Jurkat, Clone E6-1 (cell line): ENCODE data around the gene SGO2.
"Not testable (repeated sequence)": the region's sequence is repeated elsewhere in the genome, so short reads cannot be mapped to it uniquely, and the experiment has no call there.

Source experiments
- DNase-seq: peaks from one replicate; pipeline ENCODE4 v3.0.0-alpha.2; 2011; ENCODE audit warnings: low read depth, low spot score
- H3K4me3 ChIP-seq: 2 replicates; pipeline ENCODE4 v1.5.1; 2011; ENCODE audit warnings: mild to moderate bottlenecking, low read length, control low read depth, moderate library complexity

The SGO2 gene

GRCh38 chr2:200616193-200616592 is 90.2 kb downstream of the SGO2 start:
- no peak overlapping the region for H3K4me3 ChIP-seq
- no peak for DNase-seq

- no peak for DNase-seq
- no peak overlapping the region for H3K4me3 ChIP-seq
These were observed 90.6 kb downstream of the SGO2 start for GRCh38 chr2:200616656-200617055.

GRCh38 chr2:200617156-200618053 is 91.4 kb downstream of the SGO2 start:
- DNase-seq: peak; percentile 72
- H3K4me3 ChIP-seq: no peak overlapping the region

GRCh38 chr2:200618054-200618419 is 92.0 kb downstream of the SGO2 start:
- no peak for DNase-seq
- H3K4me3 ChIP-seq: no peak overlapping the region

GRCh38 chr2:200618590-200619021 is 92.6 kb downstream of the SGO2 start:
- peak; percentile 48 for DNase-seq
- no peak overlapping the region for H3K4me3 ChIP-seq

DNA sequence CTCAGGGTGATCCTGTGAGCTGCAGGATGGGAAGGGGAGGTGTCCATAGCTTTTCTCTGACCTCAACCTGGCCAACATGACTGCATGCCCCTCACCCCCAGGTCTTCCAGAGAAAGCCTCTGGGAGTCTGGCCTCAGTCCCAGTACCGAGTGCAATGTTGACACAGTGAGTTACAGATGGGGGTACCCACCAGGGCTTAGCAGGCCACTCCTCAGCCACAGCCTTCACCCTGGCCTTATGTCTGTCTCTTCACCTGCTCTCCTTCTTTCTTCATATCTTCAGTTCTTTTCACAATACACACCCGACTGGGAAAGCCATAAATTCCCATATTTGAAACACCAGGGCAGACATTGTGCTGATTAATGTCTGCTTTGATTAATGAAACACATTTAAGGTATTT is 93.3 kb downstream of the SGO2 start:
- no peak for DNase-seq
- H3K4me3 ChIP-seq: no peak overlapping the region

- no peak for DNase-seq
- no peak overlapping the region for H3K4me3 ChIP-seq
These were observed 94.8 kb downstream of the SGO2 start for GRCh38 chr2:200620606-200621390.

GRCh38 chr2:200622106-200622505 is 96.1 kb downstream of the SGO2 start:
- DNase-seq: no peak
- no peak overlapping the region for H3K4me3 ChIP-seq

GRCh38 chr2:200624026-200624425 is 98.0 kb downstream of the SGO2 start:
- no peak for DNase-seq
- H3K4me3 ChIP-seq: no peak overlapping the region

DNA sequence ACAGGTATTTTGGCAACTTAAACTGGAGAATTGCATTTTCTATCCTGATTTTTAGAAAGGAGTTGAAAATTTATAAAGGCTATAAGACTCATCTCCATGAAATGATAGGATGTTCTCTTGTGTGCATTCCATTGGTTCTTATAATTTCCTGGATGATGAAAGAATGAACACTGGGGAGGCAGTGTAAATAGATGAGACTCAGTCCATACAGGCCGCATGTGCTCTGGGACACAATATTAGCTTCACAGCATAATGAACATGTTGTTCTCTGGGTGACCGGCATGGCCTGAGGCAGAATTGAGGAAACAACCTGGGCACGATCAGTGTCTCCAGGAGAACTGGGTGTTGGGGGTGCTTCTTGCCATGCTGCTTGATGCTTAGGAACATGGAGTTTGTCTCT is 98.7 kb downstream of the SGO2 start:
- no peak for DNase-seq
- no peak overlapping the region for H3K4me3 ChIP-seq

DNA sequence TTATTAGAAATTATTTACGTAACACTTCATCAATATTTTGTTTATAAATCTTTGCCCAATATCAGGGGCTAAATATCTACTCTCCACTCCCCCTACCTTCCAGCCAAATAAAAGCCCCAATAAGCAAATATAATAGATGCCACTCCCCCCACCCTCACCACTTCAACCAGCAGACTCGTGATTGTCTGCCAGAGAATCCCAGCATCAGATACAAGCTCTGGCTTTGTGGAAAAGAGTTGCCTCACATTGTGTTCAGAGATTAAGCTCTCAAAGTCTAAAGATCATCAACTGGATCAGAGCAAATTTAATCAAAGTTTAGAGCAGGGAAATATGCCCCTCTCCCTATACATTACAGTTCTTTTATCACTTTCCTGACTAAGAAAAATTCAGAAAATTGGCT is 99.3 kb downstream of the SGO2 start:
- DNase-seq: no peak
- H3K4me3 ChIP-seq: no peak overlapping the region

GRCh38 chr2:200625958-200626363 is 100.0 kb downstream of the SGO2 start:
- H3K4me3 ChIP-seq: no peak overlapping the region
- no peak for DNase-seq

GRCh38 chr2:200627110-200627770 is 101.2 kb downstream of the SGO2 start:
- H3K4me3 ChIP-seq: no peak overlapping the region
- no peak for DNase-seq

DNA sequence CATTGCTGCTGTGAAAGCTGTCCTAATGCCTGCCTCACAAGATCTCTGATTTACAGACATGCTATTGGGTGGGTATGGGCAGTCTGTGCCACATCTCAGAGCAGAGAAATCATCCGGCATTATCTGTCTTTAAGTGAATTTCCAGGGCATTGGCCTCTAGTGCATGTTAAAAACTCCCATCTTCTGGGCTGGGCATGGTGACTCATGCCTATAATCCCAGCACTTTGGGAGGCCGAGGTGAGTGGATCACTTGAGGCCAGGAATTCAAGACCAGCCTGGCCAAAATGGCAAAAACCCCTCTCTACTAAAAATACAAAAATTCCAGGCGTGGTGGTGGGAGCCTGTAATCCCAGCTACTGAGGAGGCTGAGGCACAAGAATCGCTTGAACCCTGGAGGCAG is 102.5 kb downstream of the SGO2 start:
- not testable (repeated sequence) for H3K4me3 ChIP-seq, DNase-seq

- no peak overlapping the region for H3K4me3 ChIP-seq
- DNase-seq: no peak
These were observed 105.3 kb downstream of the SGO2 start for GRCh38 chr2:200631287-200631686.
